GM12891 (cell line): ENCODE measurements around the gene ZCCHC4.

Experiments
- PAX5 ChIP-seq: IDR thresholded peaks from 2 replicates; pipeline ENCODE4 v1.6.1; 2011; ENCODE audit warnings: low read length, moderate library complexity, mild to moderate bottlenecking; ENCODE audit not compliant: insufficient read depth, severe bottlenecking
- POLR2A ChIP-seq: IDR thresholded peaks from 2 replicates; pipeline ENCODE4 v1.6.1; 2011; ENCODE audit warnings: low read depth, low read length, control low read depth
- POLR2AphosphoS5 ChIP-seq: IDR thresholded peaks from 2 replicates; pipeline ENCODE4 v1.6.1; 2011; ENCODE audit warnings: low read depth, low read length, control low read depth
- POU2F2 ChIP-seq: IDR thresholded peaks from 2 replicates; pipeline ENCODE4 v1.6.1; 2011; ENCODE audit warnings: low read depth, mild to moderate bottlenecking, control low read depth, low read length, moderate library complexity
- TAF1 ChIP-seq: IDR thresholded peaks from 2 replicates; pipeline ENCODE4 v1.6.1; 2011; ENCODE audit warnings: low read depth, low read length, control low read depth

DNA sequence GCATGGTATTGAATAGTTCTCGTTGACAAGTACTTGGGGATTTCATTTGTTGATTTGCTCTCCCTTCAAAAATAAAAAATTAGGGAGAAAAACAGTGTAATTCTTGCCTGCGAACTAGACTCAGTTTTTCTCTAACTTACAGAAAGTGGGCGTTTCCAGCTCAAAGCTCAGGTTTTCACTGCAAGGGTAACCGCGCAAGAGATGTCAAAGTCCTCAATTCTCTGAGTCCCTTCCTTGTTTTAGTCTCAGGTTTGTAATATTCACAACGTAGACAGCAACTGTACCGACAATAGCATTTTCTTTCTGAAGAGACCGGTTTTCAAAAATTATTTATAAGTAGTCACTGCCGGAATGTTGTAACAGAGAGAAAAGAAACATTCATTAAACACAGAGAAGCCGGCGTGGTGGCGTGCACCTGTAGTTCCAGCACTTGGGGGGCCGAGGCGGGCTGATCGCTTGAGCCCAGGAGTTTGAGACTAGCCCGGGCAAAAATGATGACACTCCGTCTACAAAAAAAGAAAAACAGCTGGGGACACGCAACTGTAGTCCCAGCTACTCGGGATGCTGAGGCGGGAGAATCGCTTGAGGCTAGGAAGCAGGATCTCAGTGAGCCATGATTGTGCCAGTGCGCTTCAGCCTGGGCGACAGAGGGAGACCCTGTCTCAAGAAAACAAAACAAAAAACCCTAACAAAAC is 774 bp downstream of the ZCCHC4 start:
- TF ChIP-seq POLR2A (no peak), TAF1 (no peak), POLR2AphosphoS5 (no peak), PAX5 (no peak), POU2F2 (no peak)
